IMR-90 (cell line): ENCODE results near the gene S100A4. TPM values are rescaled to one million over a fixed set of nuclear protein-coding genes. Genes with fewer than 3 reads are reported as not detected.

Experiments
- ATAC-seq: fragments of 200-7000 bp; cut with Tn5 transposase; 2 replicates; pipeline ENCODE4 v1.9.1; 2020; ENCODE audit warnings: low read depth, mild to moderate bottlenecking, moderate library complexity
- BruUV-seq: library from RNA; stranded (reverse); fragments of 400-500 nt; replicated peaks from 2 replicates; lab custom pipeline; 2021; lab: Mats Ljungman, UMichigan
- CTCF ChIA-PET: fragments of 300-600 bp; formaldehyde crosslinking; extraction: SDS; loops from one replicate; lab custom pipeline; 2021; ENCODE audit warnings: antibody characterized with exemption; lab: Yijun Ruan, JAX
- POLR2A ChIA-PET: fragments of 300-600 bp; sonication (Branson Sonifier 250); formaldehyde crosslinking; loops from one replicate; lab custom pipeline; 2022; ENCODE audit warnings: antibody characterized with exemption; ENCODE audit not compliant: unreplicated experiment; lab: Charles Lee
- DNase-seq: peaks from one replicate; pipeline ENCODE4 v3.0.0; 2013
- H2AFZ ChIP-seq: replicated peaks from 2 replicates; pipeline ENCODE3; 2013; ENCODE audit warnings: low read length, mild to moderate bottlenecking; ENCODE audit not compliant: poor library complexity
- H2AK5ac ChIP-seq: 2 replicates; pipeline ENCODE4 v1.6.1; 2013; ENCODE audit warnings: low read depth, low read length, inconsistent platforms
- H2AK9ac ChIP-seq: replicated peaks from 2 replicates; pipeline ENCODE3; 2013; ENCODE audit warnings: mild to moderate bottlenecking, low read depth, low read length, moderate library complexity; ENCODE audit not compliant: poor library complexity
- H2BK120ac ChIP-seq: 2 replicates; pipeline ENCODE4 v1.6.1; 2013; ENCODE audit warnings: low read depth, low read length, inconsistent platforms
- H2BK15ac ChIP-seq: 3 replicates; pipeline ENCODE4 v1.6.1; 2013; ENCODE audit warnings: low read depth, low read length, inconsistent platforms
- H2BK20ac ChIP-seq: 2 replicates; pipeline ENCODE4 v1.6.1; 2013; ENCODE audit warnings: low read depth, mild to moderate bottlenecking, inconsistent platforms, low read length, moderate library complexity
- H2BK5ac ChIP-seq: 2 replicates; pipeline ENCODE4 v1.6.1; 2013; ENCODE audit warnings: mild to moderate bottlenecking, low read depth, low read length, inconsistent platforms; ENCODE audit not compliant: poor library complexity, severe bottlenecking
- H3K14ac ChIP-seq: replicated peaks from 2 replicates; pipeline ENCODE4 v1.6.1; 2013; ENCODE audit warnings: low read depth, low read length, inconsistent platforms
- H3K18ac ChIP-seq: 2 replicates; pipeline ENCODE4 v1.6.1; 2013; ENCODE audit warnings: low read depth, low read length, control low read depth
- H3K23ac ChIP-seq: 2 replicates; pipeline ENCODE4 v1.6.1; 2013; ENCODE audit warnings: low read depth, low read length, inconsistent platforms
- H3K27ac ChIP-seq: 2 replicates; pipeline ENCODE4 v1.5.1; 2013; ENCODE audit warnings: mild to moderate bottlenecking, control low read depth, low read length; ENCODE audit not compliant: insufficient read depth
- H3K27me3 ChIP-seq: 2 replicates; pipeline ENCODE4 v1.6.1; 2013; ENCODE audit warnings: low read length; ENCODE audit not compliant: control insufficient read depth, insufficient read depth
- H3K36me3 ChIP-seq: 2 replicates; pipeline ENCODE4 v1.6.1; 2013; ENCODE audit warnings: low read length, mixed read lengths; ENCODE audit not compliant: control insufficient read depth, insufficient read depth
- H3K4ac ChIP-seq: 2 replicates; pipeline ENCODE4 v1.6.1; 2013; ENCODE audit warnings: low read depth, low read length, inconsistent platforms
- H3K4me1 ChIP-seq: 2 replicates; pipeline ENCODE4 v1.6.1; 2013; ENCODE audit warnings: low read length, mixed read lengths; ENCODE audit not compliant: control insufficient read depth, insufficient read depth
- H3K4me2 ChIP-seq: 2 replicates; pipeline ENCODE4 v1.6.1; 2013; ENCODE audit warnings: low read depth, mild to moderate bottlenecking, control low read depth, low read length, moderate library complexity
- H3K4me3 ChIP-seq: 2 replicates; pipeline ENCODE4 v1.5.1; 2013; ENCODE audit warnings: low read depth, mild to moderate bottlenecking, control low read depth, low read length, moderate library complexity; ENCODE audit not compliant: insufficient read depth
- H3K56ac ChIP-seq: 2 replicates; pipeline ENCODE4 v1.6.1; 2013; ENCODE audit warnings: low read length, inconsistent platforms; ENCODE audit not compliant: insufficient read depth; ENCODE audit errors: extremely low read depth
- H3K79me1 ChIP-seq, 2 experiments: 2 replicates each; pipeline ENCODE4 v1.6.1; 2013; ENCODE audit warnings: low read length in 2 of 2, inconsistent platforms in 1 of 2, low read depth in 1 of 2
- H3K9ac ChIP-seq: 2 replicates; pipeline ENCODE4 v1.6.1; 2013; ENCODE audit warnings: low read depth, low read length, control low read depth
- H3K9me1 ChIP-seq: 2 replicates; pipeline ENCODE4 v1.6.1; 2013; ENCODE audit warnings: low read length, inconsistent platforms; ENCODE audit not compliant: insufficient read depth
- H3K9me3 ChIP-seq: 2 replicates; pipeline ENCODE4 v1.6.1; 2013; ENCODE audit warnings: low read length; ENCODE audit not compliant: control insufficient read depth, insufficient read depth
- H4K20me1 ChIP-seq: 2 replicates; pipeline ENCODE4 v1.6.1; 2013; ENCODE audit warnings: low read length, inconsistent platforms; ENCODE audit not compliant: insufficient read depth
- H4K5ac ChIP-seq: 2 replicates; pipeline ENCODE4 v1.6.1; 2013; ENCODE audit warnings: mild to moderate bottlenecking, low read depth, low read length, control low read depth
- H4K8ac ChIP-seq, 2 experiments: 2 replicates each; pipeline ENCODE4 v1.6.1; 2013; ENCODE audit warnings: low read depth in 2 of 2, low read length in 2 of 2, control low read depth in 1 of 2, inconsistent platforms in 1 of 2
- H4K91ac ChIP-seq: 2 replicates; pipeline ENCODE4 v1.6.1; 2013; ENCODE audit warnings: low read depth, low read length, inconsistent platforms; ENCODE audit not compliant: insufficient read depth
- NFE2L2 ChIP-seq: fragments of 150-350 bp; IDR thresholded peaks from 2 replicates; pipeline ENCODE4 v1.6.1; 2016; ENCODE audit warnings: low read depth, mild to moderate bottlenecking, low read length
- WGBS, 2 experiments: methylation state at CpG; one replicate each; pipeline versions ENCODE4 v1.1.5 to v1.1.7; 2013; ENCODE audit warnings: missing lambda C conversion rate in 2 of 2; ENCODE audit not compliant: insufficient read length in 1 of 2; ENCODE audit errors: extremely low coverage in 2 of 2; 5-methylcytosine and 5-hydroxymethylcytosine counted together
- dilution Hi-C: fragments of 300-500 bp; cut with HindIII; formaldehyde crosslinking; loops from one replicate; pipeline ENCODE4 v1.14.3; 2018; ENCODE audit warnings: low sequenced_read_pairs; ENCODE audit not compliant: unreplicated experiment
- in situ Hi-C: fragments of 300-500 bp; cut with MboI; formaldehyde crosslinking; loops from 3 replicates; pipeline ENCODE4 v1.14.3; 2019; ENCODE audit warnings: low sequenced_read_pairs, inconsistent platforms, mixed read lengths
- intact Hi-C: fragments of 100-400 bp; cut with micrococcal nuclease; formaldehyde crosslinking; loops from 2 replicates; pipeline ENCODE4 v1.10.0; 2022
- polyA plus RNA-seq, 3 experiments: library from polyadenylated mRNA; depleted of rRNA; stranded (reverse); fragments of >200 nt; gene quantifications; 2 replicates each; pipeline ENCODE4 v1.2.3, GENCODE V29; 2012; ENCODE audit warnings: low replicate concordance in 1 of 3
- total RNA-seq: library from RNA; depleted of rRNA; stranded (reverse); fragments of >200 nt; gene quantifications from 2 replicates; pipeline ENCODE4 v1.2.3, GENCODE V29; 2012

Gene S100A4
- total and polyA plus RNA-seq, 2 of the 4 experiments (the other 2 are of a cell fraction): 5.6 to 16.6 TPM

DNA sequence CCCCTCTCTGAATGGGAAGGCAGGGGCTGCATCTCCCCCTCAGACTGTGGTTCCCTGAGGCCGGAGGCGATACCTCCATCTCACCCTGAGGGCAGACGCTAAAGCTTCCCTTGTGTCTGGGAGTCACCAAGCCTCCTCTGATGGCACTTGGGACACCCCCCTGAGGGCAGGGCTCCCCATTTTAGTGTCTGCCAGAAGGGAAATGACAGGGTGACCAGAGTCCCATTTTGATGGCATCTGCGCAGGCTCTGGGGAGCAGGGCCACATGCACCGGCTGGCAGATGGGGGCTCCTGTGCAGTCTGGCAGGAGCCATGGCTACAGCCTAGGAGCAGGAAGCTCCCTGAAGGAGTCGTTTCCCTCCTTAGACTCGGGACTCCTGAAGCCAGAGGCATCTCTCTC, 18.4 kb upstream of the S100A4 start:
- Histone ChIP-seq H3K27ac (no peak overlapping the region; the same call in 1 of the 2 replicates), H3K4me2 (no peak overlapping the region), H3K36me3 (no peaks in the 10 kb centered on the region), H3K14ac (peak overlapping the region; percentile 34), H2AK9ac (peak overlapping the region; percentile 48), H2BK15ac (peak overlapping the region; percentile 62; the same call in 2 of the 3 replicates), H2BK5ac (peak overlapping the region; percentile 4), H3K4me1 (peaks cover 31% of the 10 kb centered on the region), H3K4ac (peak overlapping the region; percentile 65), H3K9ac (no peak overlapping the region), H3K56ac (no peak overlapping the region), H4K8ac (peak overlapping the region in 1 of 2 experiments; percentile 45; a peak in 1 of 4 replicates), H3K9me1 (peaks cover 28% of the 10 kb centered on the region), H3K9me3 (no peaks in the 10 kb centered on the region), H2AFZ (peak overlapping the region; percentile 36), H2AK5ac (peak overlapping the region; percentile 94), H3K4me3 (no peak overlapping the region), H3K79me1 (peaks cover 4 to 48% of the 10 kb centered on the region in 2 experiments; a peak in 3 of 4 replicates), H4K5ac (peak overlapping the region; percentile 51; the same call in 1 of the 2 replicates), H3K18ac (peak overlapping the region; percentile 33; the same call in 1 of the 2 replicates), H4K91ac (peak overlapping the region; percentile 66), H3K27me3 (no peaks in the 10 kb centered on the region), H3K23ac (no peak overlapping the region), H2BK20ac (peak overlapping the region; percentile 51), H2BK120ac (peak overlapping the region; percentile 87), H4K20me1 (no peaks in the 10 kb centered on the region)
- WGBS, 2 experiments: no CpG with 5 or more reads among the region's 7 CpGs
- no peak for TF ChIP-seq NFE2L2
- dilution Hi-C loops (no loop called here), intact Hi-C loops (no loop called here), in situ Hi-C loops (loop anchor here (10.0 kb wide), 1 partner anchor 49 kb away; no protein-coding TSS in a partner anchor)
- BruUV-seq: no TSS peak
- ChIA-PET CTCF (no interaction called here), POLR2A (interaction anchor here (0.6 to 0.7 kb wide), 2 partner anchors 25 to 44 kb away, joined by 5 to 17 read pairs; no protein-coding TSS in a partner anchor)
- DNase-seq (no peak), ATAC-seq (no peak)
